DND-41 (cell line): ENCODE measurements around the gene PHACTR3.

ENCODE experiments used
- EZH2 ChIP-seq: IDR thresholded peaks from 3 replicates; pipeline ENCODE4 v1.6.1; 2012; ENCODE audit warnings: borderline replicate concordance, low read depth, mild to moderate bottlenecking, moderate library complexity, low read length, inconsistent platforms; ENCODE audit not compliant: severe bottlenecking
- TF ChIP-seq, protein P1 (sequence below): IDR thresholded peaks from 2 replicates; pipeline ENCODE4 v1.5.1; 2012; ENCODE audit warnings: borderline replicate concordance, low read length, moderate library complexity, mild to moderate bottlenecking; ENCODE audit not compliant: poor library complexity, severe bottlenecking; ENCODE audit errors: extremely low read depth

- TF ChIP-seq, protein P1, sequence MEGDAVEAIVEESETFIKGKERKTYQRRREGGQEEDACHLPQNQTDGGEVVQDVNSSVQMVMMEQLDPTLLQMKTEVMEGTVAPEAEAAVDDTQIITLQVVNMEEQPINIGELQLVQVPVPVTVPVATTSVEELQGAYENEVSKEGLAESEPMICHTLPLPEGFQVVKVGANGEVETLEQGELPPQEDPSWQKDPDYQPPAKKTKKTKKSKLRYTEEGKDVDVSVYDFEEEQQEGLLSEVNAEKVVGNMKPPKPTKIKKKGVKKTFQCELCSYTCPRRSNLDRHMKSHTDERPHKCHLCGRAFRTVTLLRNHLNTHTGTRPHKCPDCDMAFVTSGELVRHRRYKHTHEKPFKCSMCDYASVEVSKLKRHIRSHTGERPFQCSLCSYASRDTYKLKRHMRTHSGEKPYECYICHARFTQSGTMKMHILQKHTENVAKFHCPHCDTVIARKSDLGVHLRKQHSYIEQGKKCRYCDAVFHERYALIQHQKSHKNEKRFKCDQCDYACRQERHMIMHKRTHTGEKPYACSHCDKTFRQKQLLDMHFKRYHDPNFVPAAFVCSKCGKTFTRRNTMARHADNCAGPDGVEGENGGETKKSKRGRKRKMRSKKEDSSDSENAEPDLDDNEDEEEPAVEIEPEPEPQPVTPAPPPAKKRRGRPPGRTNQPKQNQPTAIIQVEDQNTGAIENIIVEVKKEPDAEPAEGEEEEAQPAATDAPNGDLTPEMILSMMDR: no peak
- TF ChIP-seq EZH2: no peak
Measured at GRCh38 chr20:59774921-59775686, 170.8 kb downstream of the PHACTR3 start.
